Suprapubic skin (tissue), 4 donors: Measurements from ENCODE around the gene TREH. TPM values are rescaled to one million over a fixed set of nuclear protein-coding genes. Genes with fewer than 3 reads are reported as not detected.
A peak's percentile ranks its signal among the peaks of the same experiment; 100 is the strongest.
"Not testable (repeated sequence)": the region's sequence is repeated elsewhere in the genome, so short reads cannot be mapped to it uniquely, and the experiment has no call there.

Experiments used
- DNase-seq, 2 donors: peaks; one replicate each; pipeline ENCODE4 v3.0.0-alpha.2; 2019; ENCODE audit warnings: low spot score in 2 of 2
- H3K27ac ChIP-seq: fragments of 200-600 bp; sonication (generic); one replicate; pipeline ENCODE4 v1.5.1; 2019
- H3K27me3 ChIP-seq: fragments of 200-600 bp; sonication (generic); one replicate; pipeline ENCODE4 v1.5.1; 2019
- H3K36me3 ChIP-seq: fragments of 200-600 bp; sonication (generic); one replicate; pipeline ENCODE4 v1.5.1; 2019
- H3K4me1 ChIP-seq: fragments of 200-600 bp; sonication (generic); one replicate; pipeline ENCODE4 v1.5.1; 2019
- H3K4me3 ChIP-seq: fragments of 200-600 bp; sonication (generic); one replicate; pipeline ENCODE4 v1.5.1; 2019; ENCODE audit warnings: mild to moderate bottlenecking
- H3K9me3 ChIP-seq: fragments of 200-600 bp; sonication (generic); one replicate; pipeline ENCODE4 v1.5.1; 2019
- CTCF ChIP-seq, 2 donors: fragments of 200-600 bp in 1 of 2; fragments of 450-650 bp in 1 of 2; sonication (generic) in 1 of 2; IDR thresholded peaks; one replicate each; pipeline ENCODE4 v1.5.1; 2016 to 2019; ENCODE audit warnings: antibody characterized with exemption in 2 of 2, mild to moderate bottlenecking in 1 of 2, moderate library complexity in 1 of 2
- EP300 ChIP-seq: sonication (generic); formaldehyde crosslinking; IDR thresholded peaks from one replicate; pipeline ENCODE4 v1.6.1; 2017; ENCODE audit warnings: antibody characterized with exemption
- POLR2A ChIP-seq, 2 donors: fragments of 450-650 bp; IDR thresholded peaks; one replicate each; pipeline ENCODE4 v1.6.1; 2017; ENCODE audit warnings: antibody characterized with exemption in 2 of 2, mild to moderate bottlenecking in 2 of 2, moderate library complexity in 2 of 2
- POLR2AphosphoS5 ChIP-seq, 3 donors: sonication (generic); formaldehyde crosslinking; IDR thresholded peaks; one replicate each; pipeline ENCODE4 v1.6.1; 2017; ENCODE audit warnings: antibody characterized with exemption in 3 of 3
- WGBS: methylation state at CpG from one replicate; pipeline ENCODE4 v1.1.5; 2018; 5-methylcytosine and 5-hydroxymethylcytosine counted together
- total RNA-seq, 4 donors: library from RNA; depleted of rRNA; stranded (reverse); fragments of >200 nt; gene quantifications; one replicate each; pipeline ENCODE4 v1.1.0, GENCODE V29; 2016

Gene TREH
- total RNA-seq: not detected

GRCh38 chr11:118679483-118679882, at the start of gene TREH:
Gene TREH, minus strand, starts transcription at chr11:118679650. Its CDS starts 23 bp downstream, at chr11:118679627.
- Histone ChIP-seq H3K4me3 (no peak within 1 kb of the TSS), H3K36me3 (no peaks in the 10 kb centered on the region), H3K27me3 (no peaks in the 10 kb centered on the region), H3K4me1 (peaks cover 9% of the 10 kb centered on the region), H3K27ac (no peak within 1 kb of the TSS), H3K9me3 (no peaks in the 10 kb centered on the region)
- 82% methylated on average over 5 of the region's 5 CpGs for WGBS
- TF ChIP-seq EP300: no peak
- TF ChIP-seq POLR2AphosphoS5 (IDR thresholded peaks at IDR 0.05): no peak
- no peak for TF ChIP-seq CTCF (IDR thresholded peaks at IDR 0.05)
- no peak for TF ChIP-seq POLR2A (IDR thresholded peaks at IDR 0.05)
- DNase-seq: peak in 1 of 2 donors; percentile 70

DNA sequence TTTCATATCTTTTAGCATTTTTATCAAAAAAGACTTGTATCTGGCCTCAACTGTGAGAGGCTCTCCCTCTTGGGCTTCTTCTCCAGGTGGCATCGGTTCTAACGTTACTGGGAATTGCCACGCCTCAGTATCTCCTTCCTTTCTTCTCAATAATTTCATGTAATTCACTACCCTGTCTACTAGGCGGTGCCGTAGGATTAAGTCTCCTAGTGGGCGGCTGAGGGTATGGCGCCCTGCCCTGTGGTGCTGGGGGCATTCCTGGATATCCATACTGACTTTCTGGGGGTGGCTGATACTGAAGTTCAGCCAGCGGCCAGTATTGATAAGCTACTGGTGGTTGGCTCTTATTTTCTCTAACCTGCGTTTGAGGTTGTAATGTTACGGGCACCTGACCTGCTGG, 48.7 kb upstream of the TREH start:
- not testable (repeated sequence) for H3K4me3 ChIP-seq, H3K36me3 ChIP-seq, H3K9me3 ChIP-seq, H3K27me3 ChIP-seq, DNase-seq, H3K4me1 ChIP-seq, H3K27ac ChIP-seq
- WGBS: 93% methylated on average over 10 of the region's 10 CpGs

DNA sequence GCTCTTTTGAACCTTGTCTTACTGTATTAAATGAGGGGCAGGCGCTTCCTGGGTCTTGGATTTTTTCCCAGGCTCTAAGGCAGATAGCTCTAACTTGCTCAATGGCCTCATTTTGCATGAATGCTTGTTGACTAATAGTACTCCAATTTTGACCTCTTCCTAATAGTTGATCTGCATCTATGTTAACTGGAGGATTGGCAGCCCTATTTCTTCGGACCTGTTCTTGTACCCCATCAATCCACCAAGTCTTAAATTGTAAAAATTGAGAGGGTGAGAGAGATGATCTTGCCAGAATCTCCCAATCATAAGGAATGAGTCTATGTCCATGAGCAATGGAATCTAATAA, 48.2 kb upstream of the TREH start:
- not testable (repeated sequence) for H3K27ac ChIP-seq, H3K36me3 ChIP-seq, DNase-seq, H3K4me1 ChIP-seq, H3K27me3 ChIP-seq, H3K4me3 ChIP-seq, H3K9me3 ChIP-seq
- 63% methylated on average over 2 of the region's 2 CpGs for WGBS

DNA sequence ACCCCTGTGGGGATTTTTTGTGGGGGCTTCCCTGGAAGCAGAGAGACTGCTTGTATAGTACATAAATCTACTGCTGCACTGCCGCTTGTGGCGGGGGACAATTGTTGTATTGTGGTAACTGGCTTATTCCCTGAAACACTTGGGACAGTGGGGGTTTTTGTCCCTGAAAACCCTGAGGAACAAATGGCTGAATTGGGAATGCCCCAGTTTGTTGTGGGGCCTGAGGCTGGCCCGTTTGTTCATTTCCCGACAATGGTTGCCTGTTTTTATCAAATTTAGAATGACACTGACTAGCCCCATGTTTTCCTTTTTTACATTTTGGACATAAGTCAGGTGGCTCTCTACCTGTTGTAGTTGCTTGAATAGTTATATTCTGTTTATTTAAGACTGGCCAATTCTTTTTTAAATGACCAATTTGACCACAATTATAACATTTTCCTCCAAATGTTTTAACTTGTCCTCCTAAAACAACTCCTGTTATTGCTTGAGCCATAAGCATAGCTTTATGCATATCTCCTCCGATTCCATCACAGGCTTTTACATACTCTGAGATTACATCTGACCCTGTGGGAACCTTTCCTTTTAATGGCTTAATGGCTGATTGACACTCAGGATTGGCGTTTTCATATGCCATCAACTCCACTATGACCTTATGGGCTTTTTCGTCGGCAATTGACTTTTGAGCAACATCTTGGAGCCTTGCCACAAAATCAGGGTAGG, 47.7 kb upstream of the TREH start:
- not testable (repeated sequence) for H3K36me3 ChIP-seq, DNase-seq, H3K9me3 ChIP-seq, H3K4me3 ChIP-seq, H3K27me3 ChIP-seq, H3K4me1 ChIP-seq, H3K27ac ChIP-seq
- 51% methylated on average over 8 of the region's 8 CpGs for WGBS

DNA sequence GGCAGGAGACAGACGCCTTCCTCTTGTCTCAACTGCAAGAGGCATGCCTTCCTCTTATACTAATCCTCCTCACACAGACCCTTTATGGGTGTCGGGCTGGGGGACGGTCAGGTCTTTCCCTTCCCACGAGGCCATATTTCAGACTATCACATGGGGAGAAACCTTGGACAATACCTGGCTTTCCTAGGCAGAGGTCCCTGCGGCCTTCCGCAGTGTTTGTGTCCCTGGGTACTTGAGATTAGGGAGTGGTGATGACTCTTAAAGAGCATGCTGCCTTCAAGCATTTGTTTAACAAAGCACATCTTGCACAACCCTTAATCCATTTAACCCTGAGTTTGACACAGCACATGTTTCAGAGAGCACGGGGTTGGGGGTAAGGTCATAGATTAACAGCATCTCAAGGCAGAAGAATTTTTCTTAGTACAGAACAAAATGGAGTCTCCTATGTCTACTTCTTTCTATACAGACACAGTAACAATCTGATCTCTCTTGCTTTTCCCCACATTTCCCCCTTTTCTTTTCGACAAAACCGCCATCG, 42.1 kb upstream of the TREH start:
- WGBS: 97% methylated on average over 3 of the region's 10 CpGs
- not testable (repeated sequence) for DNase-seq, H3K27me3 ChIP-seq, H3K4me3 ChIP-seq, H3K9me3 ChIP-seq, H3K27ac ChIP-seq, H3K4me1 ChIP-seq, H3K36me3 ChIP-seq

GRCh38 chr11:118720740-118721139, 41.3 kb upstream of the TREH start:
- not testable (repeated sequence) for H3K27ac ChIP-seq, H3K4me1 ChIP-seq, H3K27me3 ChIP-seq, H3K9me3 ChIP-seq, DNase-seq, H3K36me3 ChIP-seq, H3K4me3 ChIP-seq
- WGBS: 54% methylated on average over 9 of the region's 9 CpGs

DNA sequence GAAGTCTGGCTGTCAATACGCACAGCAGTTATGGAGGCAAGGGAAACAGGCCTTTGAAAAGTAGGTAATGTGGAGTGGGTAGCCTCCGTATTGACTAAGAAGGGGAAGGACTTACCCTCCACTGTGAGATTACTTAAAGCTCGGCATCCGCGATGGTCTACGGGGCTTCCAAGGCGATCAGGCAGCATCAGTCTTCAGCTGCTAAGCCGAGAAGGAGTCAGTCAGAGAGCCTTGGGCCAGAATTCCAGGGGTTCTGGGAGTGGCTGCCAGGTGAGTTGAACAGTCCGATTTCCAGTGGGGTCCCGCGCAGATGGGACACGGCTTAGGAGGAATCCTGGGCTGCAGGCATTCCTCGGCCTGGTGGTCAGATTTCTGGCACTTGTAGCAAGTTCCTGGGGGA, 40.6 kb upstream of the TREH start:
- not testable (repeated sequence) for DNase-seq, H3K4me3 ChIP-seq, H3K4me1 ChIP-seq, H3K36me3 ChIP-seq, H3K27me3 ChIP-seq, H3K27ac ChIP-seq, H3K9me3 ChIP-seq
- WGBS: 77% methylated on average over 9 of the region's 13 CpGs

DNA sequence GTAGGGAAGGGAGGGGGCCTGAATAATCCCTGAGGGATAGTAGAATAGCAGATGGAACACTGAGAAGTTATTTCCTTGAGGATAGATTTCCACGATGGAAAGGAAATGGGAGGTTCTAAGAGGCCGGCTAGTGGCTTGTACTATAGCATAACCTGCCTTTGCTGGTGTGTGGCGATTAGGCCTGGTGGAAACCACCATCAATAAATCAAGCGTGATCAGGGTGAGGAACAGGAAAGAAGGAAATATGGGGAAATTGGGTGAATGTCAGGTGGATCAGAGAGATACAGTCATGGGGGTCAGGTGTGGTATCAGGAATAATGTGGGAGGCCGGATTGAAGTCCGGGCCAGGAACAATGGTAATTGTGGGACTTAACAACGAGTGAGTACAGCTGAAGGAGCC, 39.1 kb upstream of the TREH start:
- H3K9me3 ChIP-seq, DNase-seq, H3K4me3 ChIP-seq, H3K27me3 ChIP-seq, H3K27ac ChIP-seq, H3K36me3 ChIP-seq, H3K4me1 ChIP-seq: not testable (repeated sequence)
- 81% methylated on average over 7 of the region's 7 CpGs for WGBS

DNA sequence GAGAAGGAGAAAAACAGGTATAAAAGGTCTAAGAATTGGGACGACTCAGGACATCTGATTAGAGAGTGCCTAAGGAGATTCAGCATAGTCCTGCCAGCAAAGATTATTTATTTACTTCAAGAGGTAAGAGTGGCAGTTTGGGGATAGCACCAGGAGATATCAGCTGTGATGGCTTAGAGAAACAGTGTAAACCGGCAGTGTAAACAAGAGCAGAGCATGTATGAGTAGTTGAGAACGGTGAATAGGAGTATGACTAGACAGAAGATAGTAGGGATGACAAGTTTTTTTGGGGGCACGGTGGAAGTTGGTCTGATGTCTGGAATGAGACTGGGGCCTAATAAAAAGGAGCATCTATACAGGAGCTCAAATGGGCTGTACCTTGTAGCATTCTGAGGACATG, 38.3 kb upstream of the TREH start:
- H3K36me3 ChIP-seq, H3K27me3 ChIP-seq, H3K9me3 ChIP-seq, H3K4me3 ChIP-seq, H3K4me1 ChIP-seq, DNase-seq, H3K27ac ChIP-seq: not testable (repeated sequence)
- 90% methylated on average over 4 of the region's 4 CpGs for WGBS

GRCh38 chr11:118717221-118717620, 37.8 kb upstream of the TREH start:
- H3K27ac ChIP-seq, H3K9me3 ChIP-seq, H3K4me1 ChIP-seq, DNase-seq, H3K36me3 ChIP-seq, H3K27me3 ChIP-seq, H3K4me3 ChIP-seq: not testable (repeated sequence)
- WGBS: 93% methylated on average over 6 of the region's 6 CpGs
